Measurements from ENCODE around the gene BRD3.

- TF ChIP-seq EZH2 (IDR thresholded peaks at IDR 0.05; ENCODE audit: borderline replicate concordance, low read depth, low read length, poor library complexity, severe bottlenecking) (no peak), CTCF (conservative IDR thresholded peaks at IDR 0.05; ENCODE audit: low read depth, low read length) (no peak)
Observed at GRCh38 chr9:134039386-134040175, 28.2 kb downstream of the BRD3 start.

Data from A673 (cell line).